Glutamatergic neuron (in vitro differentiated cells): ENCODE data around the gene CDH8. TPM values are rescaled to one million over a fixed set of nuclear protein-coding genes. Genes with fewer than 3 reads are reported as not detected.

Source experiments
- DNase-seq: peaks from one replicate; pipeline ENCODE4 v3.0.0; 2022
- H3K27ac Mint-ChIP-seq: one replicate; pipeline ENCODE4 v1.8.0; 2020; ENCODE audit warnings: mild to moderate bottlenecking, mixed read lengths, inconsistent platforms; ENCODE audit not compliant: unreplicated experiment
- H3K27me3 Mint-ChIP-seq: one replicate; pipeline ENCODE4 v1.8.0; 2020; ENCODE audit warnings: mild to moderate bottlenecking, moderate library complexity, mixed read lengths, inconsistent platforms; ENCODE audit not compliant: unreplicated experiment
- H3K36me3 Mint-ChIP-seq: one replicate; pipeline ENCODE4 v1.8.0; 2020; ENCODE audit warnings: mild to moderate bottlenecking, mixed read lengths, inconsistent platforms; ENCODE audit not compliant: unreplicated experiment
- H3K4me1 Mint-ChIP-seq: one replicate; pipeline ENCODE4 v1.8.0; 2020; ENCODE audit warnings: mild to moderate bottlenecking, low read depth, mixed read lengths, inconsistent platforms; ENCODE audit not compliant: unreplicated experiment
- H3K4me3 Mint-ChIP-seq: one replicate; pipeline ENCODE4 v1.8.0; 2020; ENCODE audit warnings: mild to moderate bottlenecking, mixed read lengths, inconsistent platforms; ENCODE audit not compliant: unreplicated experiment
- H3K9me3 Mint-ChIP-seq: one replicate; pipeline ENCODE4 v1.8.0; 2020; ENCODE audit warnings: mild to moderate bottlenecking, moderate library complexity, mixed read lengths, inconsistent platforms; ENCODE audit not compliant: unreplicated experiment
- total RNA-seq: library from RNA; stranded (reverse); fragmentation: NEBNext Ultra II Directional; extraction: Animal tissue kit (Norgen Biotek cat#: 25700); gene quantifications from one replicate; pipeline ENCODE4 v1.2.1, GENCODE V29; 2021; ENCODE audit not compliant: unreplicated experiment
- TF ChIP-seq, protein P1 (sequence below): fragments of 200-600 bp; sonication (generic); IDR thresholded peaks from one replicate; pipeline ENCODE4 v1.5.0; 2021; ENCODE audit not compliant: partially characterized antibody, unreplicated experiment

The CDH8 gene
- total RNA-seq, 1 donor from 2014 or later: 5.5 TPM

DNA sequence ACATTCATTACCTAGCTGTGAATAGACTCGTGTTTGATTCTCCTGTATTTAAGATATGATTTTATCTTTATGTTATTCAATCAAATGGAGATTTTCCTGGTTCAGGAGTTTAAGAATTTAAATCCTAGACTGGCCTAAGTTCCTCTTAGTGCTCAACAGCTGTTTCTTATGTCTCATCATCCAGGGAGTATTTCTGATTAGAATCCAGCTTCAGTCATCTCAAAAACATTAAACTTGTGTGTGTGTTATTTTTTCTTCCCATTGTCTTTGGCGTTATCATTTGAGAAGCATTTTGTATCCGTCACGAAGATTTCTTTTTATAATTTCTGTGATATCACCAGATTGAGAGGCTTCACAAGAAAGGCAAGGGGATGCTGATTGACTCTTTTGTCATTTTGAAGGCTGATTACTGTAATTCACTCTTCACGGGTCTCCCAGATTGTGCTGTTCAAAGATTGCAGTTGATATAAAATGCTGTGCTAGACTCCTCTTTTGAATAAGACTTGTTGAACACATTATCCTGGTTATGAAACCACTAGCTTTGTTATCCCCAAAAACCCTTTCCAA, 204.8 kb downstream of the CDH8 start:
- Mint-ChIP-seq H3K27me3 (no peaks in the 10 kb centered on the region), H3K4me3 (no peak overlapping the region), H3K27ac (no peak overlapping the region), H3K9me3 (no peaks in the 10 kb centered on the region), H3K36me3 (no peaks in the 10 kb centered on the region), H3K4me1 (no peaks in the 10 kb centered on the region)
- TF ChIP-seq, protein P1, sequence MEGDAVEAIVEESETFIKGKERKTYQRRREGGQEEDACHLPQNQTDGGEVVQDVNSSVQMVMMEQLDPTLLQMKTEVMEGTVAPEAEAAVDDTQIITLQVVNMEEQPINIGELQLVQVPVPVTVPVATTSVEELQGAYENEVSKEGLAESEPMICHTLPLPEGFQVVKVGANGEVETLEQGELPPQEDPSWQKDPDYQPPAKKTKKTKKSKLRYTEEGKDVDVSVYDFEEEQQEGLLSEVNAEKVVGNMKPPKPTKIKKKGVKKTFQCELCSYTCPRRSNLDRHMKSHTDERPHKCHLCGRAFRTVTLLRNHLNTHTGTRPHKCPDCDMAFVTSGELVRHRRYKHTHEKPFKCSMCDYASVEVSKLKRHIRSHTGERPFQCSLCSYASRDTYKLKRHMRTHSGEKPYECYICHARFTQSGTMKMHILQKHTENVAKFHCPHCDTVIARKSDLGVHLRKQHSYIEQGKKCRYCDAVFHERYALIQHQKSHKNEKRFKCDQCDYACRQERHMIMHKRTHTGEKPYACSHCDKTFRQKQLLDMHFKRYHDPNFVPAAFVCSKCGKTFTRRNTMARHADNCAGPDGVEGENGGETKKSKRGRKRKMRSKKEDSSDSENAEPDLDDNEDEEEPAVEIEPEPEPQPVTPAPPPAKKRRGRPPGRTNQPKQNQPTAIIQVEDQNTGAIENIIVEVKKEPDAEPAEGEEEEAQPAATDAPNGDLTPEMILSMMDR: no peak
- no peak for DNase-seq

DNA sequence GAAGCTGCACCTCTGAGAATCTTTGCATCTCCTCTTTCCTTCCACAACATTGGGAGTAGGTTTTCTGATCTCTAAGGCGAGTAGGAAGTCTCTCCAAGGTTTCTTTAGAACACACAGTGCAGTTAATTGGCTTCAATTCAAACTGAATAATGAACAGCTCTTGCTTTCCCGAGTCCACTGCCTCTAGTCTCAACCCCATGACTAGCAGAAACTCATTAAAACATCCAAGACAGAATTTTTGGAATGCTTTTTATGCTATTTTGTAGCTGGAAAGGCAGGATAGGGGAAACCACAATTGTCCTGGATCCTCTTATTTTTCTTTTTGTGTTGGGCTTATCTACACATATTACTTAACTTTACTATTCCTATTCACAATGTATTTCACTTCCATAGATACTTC, 206.6 kb downstream of the CDH8 start:
- DNase-seq: no peak
- Mint-ChIP-seq H3K36me3 (no peaks in the 10 kb centered on the region), H3K4me3 (no peak overlapping the region), H3K27ac (no peak overlapping the region), H3K4me1 (no peaks in the 10 kb centered on the region), H3K9me3 (no peaks in the 10 kb centered on the region), H3K27me3 (no peaks in the 10 kb centered on the region)
- TF ChIP-seq, protein P1: no peak

DNA sequence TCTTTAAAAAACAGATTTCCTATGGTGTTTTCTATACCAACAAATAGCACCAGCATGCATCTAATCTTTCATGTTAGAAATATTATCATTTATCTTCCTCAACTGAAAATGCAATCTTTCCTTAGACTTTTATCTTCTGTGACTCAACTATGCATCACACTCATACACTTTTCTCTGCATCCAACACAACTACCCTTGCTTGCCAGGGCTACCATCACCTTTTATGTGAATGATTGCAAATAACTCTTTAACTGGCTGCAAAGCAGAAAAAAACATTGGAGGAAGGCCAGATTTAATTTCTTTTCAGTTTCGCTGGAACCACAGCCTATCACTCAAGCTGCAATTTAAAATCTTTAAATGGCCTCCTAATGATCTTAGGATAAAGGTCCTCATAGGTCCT, 212.9 kb downstream of the CDH8 start:
- H3K9me3 Mint-ChIP-seq: no peaks in the 10 kb centered on the region
- no peaks in the 10 kb centered on the region for H3K36me3 Mint-ChIP-seq
- no peak for DNase-seq
- H3K4me1 Mint-ChIP-seq: no peaks in the 10 kb centered on the region
- H3K4me3 Mint-ChIP-seq: no peak overlapping the region
- TF ChIP-seq, protein P1: no peak
- no peak overlapping the region for H3K27ac Mint-ChIP-seq
- H3K27me3 Mint-ChIP-seq: no peaks in the 10 kb centered on the region

DNA sequence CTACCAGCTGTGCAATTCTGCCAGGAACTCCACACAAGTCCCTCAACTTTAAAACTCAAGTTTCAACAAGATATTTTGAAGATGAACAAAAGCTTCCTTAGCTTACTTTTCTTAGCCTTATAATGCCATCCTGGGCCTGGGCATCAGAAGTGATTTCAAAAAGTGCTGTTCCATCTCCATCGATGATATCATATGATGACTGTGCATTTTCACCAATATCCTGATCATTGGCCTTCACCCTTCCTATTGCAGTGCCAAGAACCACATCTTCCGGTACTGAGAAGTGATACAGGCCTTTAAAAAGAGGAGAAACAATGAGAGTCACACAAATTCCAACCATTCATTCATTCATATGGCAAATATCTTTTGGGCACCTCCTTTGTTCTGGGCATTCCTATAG, 215.4 kb downstream of the CDH8 start:
- Mint-ChIP-seq H3K27ac (no peak overlapping the region), H3K9me3 (no peaks in the 10 kb centered on the region), H3K36me3 (no peaks in the 10 kb centered on the region), H3K27me3 (no peaks in the 10 kb centered on the region), H3K4me3 (no peak overlapping the region), H3K4me1 (no peaks in the 10 kb centered on the region)
- TF ChIP-seq, protein P1: no peak
- no peak for DNase-seq

DNA sequence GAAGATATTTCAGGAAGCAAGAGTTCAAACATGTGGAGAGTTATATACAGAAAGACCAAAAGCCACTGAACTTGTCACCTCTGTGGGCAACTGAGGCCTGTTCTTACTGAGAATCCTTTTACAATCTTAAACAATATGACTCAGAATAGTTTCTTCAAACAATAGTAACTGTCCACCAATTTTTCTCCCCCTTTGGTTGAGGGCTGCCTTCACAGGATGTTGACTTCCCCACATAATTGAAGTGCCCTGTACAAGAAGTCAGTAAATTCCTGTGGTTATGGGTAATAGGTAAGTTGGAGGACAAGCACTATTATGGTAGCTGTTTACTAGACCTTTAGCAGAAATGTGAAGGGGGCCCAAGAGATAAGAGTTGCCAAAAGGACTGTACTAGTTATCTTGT, 215.8 kb downstream of the CDH8 start:
- H3K9me3 Mint-ChIP-seq: no peaks in the 10 kb centered on the region
- H3K36me3 Mint-ChIP-seq: no peaks in the 10 kb centered on the region
- no peak overlapping the region for H3K4me3 Mint-ChIP-seq

More for the DNA sequence above, 215.8 kb downstream of the CDH8 start:
- H3K4me1 Mint-ChIP-seq: no peaks in the 10 kb centered on the region
- no peak overlapping the region for H3K27ac Mint-ChIP-seq
- DNase-seq: no peak
- H3K27me3 Mint-ChIP-seq: no peaks in the 10 kb centered on the region
- TF ChIP-seq, protein P1: no peak
